ENCODE measurements around the gene SDSL. TPM values are rescaled to one million over a fixed set of nuclear protein-coding genes. Genes with fewer than 3 reads are reported as not detected.

The SDSL gene
- total RNA-seq, 1 donor from 2014 or later: 12.8 TPM

DNA sequence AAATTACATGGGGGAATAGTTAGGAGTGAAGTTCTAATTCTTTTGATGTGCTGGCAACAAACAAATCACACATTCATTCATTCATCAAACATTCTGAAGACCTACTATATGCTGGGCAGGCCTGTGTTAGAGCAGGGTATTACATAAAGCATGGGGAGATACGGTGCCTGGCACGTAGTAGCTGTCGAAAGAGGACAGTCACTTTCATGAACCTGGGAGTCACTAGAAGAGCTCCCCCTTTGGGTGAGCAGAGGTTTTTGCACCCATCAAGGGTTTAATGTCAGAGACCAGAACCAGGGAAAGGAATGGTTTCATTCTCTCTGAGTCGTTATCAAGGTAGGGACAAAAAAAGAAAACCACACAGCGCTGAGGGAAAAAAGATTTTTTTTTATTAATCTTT, 39.5 kb downstream of the SDSL start:
- intact Hi-C loops (cut with DNase I): no loop called here
- Histone ChIP-seq H3K4me3 (no peak overlapping the region), H3K36me3 (no peaks in the 10 kb centered on the region), H3K4me1 (peaks cover 34% of the 10 kb centered on the region), H3K9me3 (no peaks in the 10 kb centered on the region), H3K27ac (no peak overlapping the region), H3K27me3 (ENCODE audit: low read depth) (peaks cover 77% of the 10 kb centered on the region)
- no peak for ATAC-seq
- no peak for DNase-seq
- TF ChIP-seq, protein P1, sequence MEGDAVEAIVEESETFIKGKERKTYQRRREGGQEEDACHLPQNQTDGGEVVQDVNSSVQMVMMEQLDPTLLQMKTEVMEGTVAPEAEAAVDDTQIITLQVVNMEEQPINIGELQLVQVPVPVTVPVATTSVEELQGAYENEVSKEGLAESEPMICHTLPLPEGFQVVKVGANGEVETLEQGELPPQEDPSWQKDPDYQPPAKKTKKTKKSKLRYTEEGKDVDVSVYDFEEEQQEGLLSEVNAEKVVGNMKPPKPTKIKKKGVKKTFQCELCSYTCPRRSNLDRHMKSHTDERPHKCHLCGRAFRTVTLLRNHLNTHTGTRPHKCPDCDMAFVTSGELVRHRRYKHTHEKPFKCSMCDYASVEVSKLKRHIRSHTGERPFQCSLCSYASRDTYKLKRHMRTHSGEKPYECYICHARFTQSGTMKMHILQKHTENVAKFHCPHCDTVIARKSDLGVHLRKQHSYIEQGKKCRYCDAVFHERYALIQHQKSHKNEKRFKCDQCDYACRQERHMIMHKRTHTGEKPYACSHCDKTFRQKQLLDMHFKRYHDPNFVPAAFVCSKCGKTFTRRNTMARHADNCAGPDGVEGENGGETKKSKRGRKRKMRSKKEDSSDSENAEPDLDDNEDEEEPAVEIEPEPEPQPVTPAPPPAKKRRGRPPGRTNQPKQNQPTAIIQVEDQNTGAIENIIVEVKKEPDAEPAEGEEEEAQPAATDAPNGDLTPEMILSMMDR (IDR thresholded peaks at IDR 0.05): no peak

DNA sequence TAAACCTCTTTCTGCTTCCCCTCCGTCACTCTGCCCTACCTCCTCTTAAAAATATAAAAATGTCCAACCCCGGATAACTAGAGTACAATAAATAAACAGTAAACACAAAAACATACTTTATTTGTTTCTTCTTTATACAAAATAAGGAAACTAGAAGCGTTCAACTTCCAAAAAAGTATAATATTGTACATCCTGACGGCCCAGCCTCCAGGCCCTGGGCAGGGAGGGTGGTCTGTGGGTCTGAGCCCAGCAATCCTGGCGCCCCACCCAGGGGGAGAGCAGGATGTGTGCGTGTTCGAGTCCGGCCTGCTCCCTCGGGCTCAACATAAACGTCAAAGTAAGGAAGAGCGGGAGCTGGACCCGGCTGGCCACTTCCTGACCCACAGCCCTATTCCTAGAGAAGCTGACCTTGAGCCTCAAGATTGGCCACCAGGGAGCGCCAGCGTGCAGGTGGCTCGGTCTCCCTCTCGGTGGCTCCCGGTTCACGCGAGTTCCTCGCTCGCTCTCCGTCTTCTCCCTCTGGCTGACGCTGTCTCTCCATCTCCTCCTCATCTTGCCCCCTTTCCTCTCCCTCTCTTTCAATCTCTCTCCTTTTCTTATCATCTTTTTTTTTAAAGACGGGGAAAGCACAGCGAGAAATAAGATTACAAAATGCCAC, 40.1 kb downstream of the SDSL start:
- intact Hi-C loops (cut with DNase I): no loop called here
- ATAC-seq (peak; percentile 88 to 89), DNase-seq (peak; percentile 87)

DNA sequence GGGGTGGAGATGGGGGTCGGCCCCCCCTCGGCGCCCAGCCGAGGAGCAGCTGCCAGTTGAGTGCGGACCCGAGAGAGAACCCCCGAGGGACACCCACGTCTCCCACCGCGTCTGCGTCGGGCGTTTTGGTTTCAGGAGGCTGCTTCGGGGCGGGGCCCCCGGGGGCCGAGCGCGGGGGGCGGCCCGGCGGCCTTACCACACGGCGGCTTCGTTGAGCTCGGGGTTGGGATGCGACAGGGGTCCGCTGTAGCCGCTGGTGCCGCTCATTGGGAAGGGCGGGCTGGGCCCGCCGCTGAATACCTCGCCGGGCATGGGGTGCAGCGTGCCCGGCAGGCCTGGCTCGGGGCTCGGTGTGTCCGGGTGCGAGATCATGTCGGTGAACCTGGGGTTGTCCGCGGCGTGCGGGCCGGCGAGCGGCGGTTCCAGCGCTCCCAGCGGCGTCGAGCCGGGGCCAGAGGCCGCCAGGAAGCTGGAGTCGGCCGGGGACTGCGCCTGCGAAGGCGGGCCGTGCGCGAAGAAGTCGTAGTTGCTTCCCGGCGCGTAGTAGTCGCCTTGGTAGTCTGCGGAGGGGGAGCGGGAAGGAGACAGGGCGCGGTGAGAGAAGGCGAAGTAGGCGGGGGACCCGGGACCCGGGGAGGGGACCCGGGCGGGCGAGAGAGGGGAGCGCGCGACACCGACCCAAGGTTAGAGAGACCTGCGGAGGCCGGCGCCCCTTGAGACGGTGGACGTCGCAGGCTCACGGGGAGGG, 41.0 kb downstream of the SDSL start:
- H3K9me3 ChIP-seq: no peaks in the 10 kb centered on the region
- H3K4me1 ChIP-seq: peaks cover 46% of the 10 kb centered on the region
- ATAC-seq (no peak), DNase-seq (no peak)
- no peak overlapping the region for H3K27ac ChIP-seq
- H3K36me3 ChIP-seq: no peaks in the 10 kb centered on the region
- intact Hi-C loops (cut with DNase I): no loop called here
- TF ChIP-seq, protein P1 (IDR thresholded peaks at IDR 0.05): no peak
- peaks cover 84% of the 10 kb centered on the region for H3K27me3 ChIP-seq (ENCODE audit: low read depth)
- H3K4me3 ChIP-seq: peak overlapping the region; percentile 33

More for the DNA sequence above, 40.1 kb downstream of the SDSL start:
- H3K4me1 ChIP-seq: peaks cover 36% of the 10 kb centered on the region
- peak overlapping the region; percentile 33 for H3K4me3 ChIP-seq
- H3K27me3 ChIP-seq (ENCODE audit: low read depth): peaks cover 80% of the 10 kb centered on the region
- no peak overlapping the region for H3K27ac ChIP-seq
- no peaks in the 10 kb centered on the region for H3K9me3 ChIP-seq
- no peaks in the 10 kb centered on the region for H3K36me3 ChIP-seq
- TF ChIP-seq, protein P1 (IDR thresholded peaks at IDR 0.05): peak; percentile 81

DNA sequence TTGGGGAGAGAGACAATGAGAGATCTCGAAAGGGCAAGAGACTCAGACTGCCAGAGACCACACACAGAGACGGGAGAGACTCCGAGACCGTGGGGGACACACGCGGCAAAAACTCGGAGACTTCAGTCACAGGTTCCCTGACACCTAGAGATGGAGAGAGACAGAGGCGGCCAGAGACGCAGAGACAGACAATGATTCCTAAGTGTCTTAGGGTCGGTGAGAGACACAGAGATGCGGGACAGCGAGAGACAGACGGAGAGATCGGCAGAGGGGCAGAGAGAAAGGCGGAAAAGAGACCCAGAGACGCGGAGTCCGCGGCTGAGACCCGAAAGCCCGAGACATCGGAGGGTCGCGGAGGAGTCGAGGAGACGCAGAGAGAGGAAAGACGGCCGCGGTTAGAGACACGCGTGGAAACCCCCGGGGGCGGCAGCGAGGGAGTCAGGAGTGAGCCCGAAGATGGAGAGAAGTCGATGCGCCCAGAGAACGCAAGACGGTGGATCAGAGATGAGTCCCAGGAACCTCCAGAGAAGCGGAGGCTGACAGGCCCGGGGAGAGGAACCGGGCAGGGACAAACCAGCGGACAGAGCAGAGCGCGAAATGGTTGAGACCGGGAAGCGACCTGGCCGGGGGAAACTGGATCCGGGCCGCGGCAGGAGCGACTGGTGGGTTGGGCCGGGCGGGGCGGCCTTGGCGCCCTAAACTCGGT, 41.7 kb downstream of the SDSL start:
- H3K9me3 ChIP-seq: no peaks in the 10 kb centered on the region
- DNase-seq (no peak), ATAC-seq (no peak)
- H3K4me3 ChIP-seq: peak overlapping the region; percentile 33
- peaks cover 84% of the 10 kb centered on the region for H3K27me3 ChIP-seq (ENCODE audit: low read depth)
- no peaks in the 10 kb centered on the region for H3K36me3 ChIP-seq
- no peak overlapping the region for H3K27ac ChIP-seq
- peaks cover 46% of the 10 kb centered on the region for H3K4me1 ChIP-seq
- intact Hi-C loops (cut with DNase I): no loop called here
- TF ChIP-seq, protein P1 (IDR thresholded peaks at IDR 0.05): no peak

DNA sequence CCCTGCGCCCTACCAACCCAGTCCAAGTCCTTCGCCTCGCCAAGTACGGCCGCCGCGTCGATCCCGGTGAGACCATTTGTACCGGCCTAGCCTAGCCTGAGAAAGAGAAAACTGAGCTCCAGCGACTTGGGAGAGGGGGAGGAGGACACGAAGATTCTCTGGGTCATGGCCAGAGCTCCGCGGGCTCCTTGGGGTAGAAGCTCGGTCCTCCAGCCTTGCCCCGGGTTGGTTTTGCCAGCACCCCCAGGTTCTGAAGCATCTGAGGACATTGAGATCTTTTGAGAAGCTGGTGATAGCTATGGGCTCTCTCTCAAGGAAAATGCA, 42.2 kb downstream of the SDSL start:
- TF ChIP-seq, protein P1 (IDR thresholded peaks at IDR 0.05): no peak
- Histone ChIP-seq H3K27me3 (ENCODE audit: low read depth) (peaks cover 87% of the 10 kb centered on the region), H3K9me3 (no peaks in the 10 kb centered on the region), H3K4me1 (peaks cover 46% of the 10 kb centered on the region), H3K36me3 (no peaks in the 10 kb centered on the region), H3K27ac (no peak overlapping the region), H3K4me3 (peak overlapping the region; percentile 3)
- no peak for DNase-seq
- intact Hi-C loops (cut with DNase I): no loop called here
- no peak for ATAC-seq

Data from lower lobe of right lung (tissue), 2 donors.